NCI-H345 treated with DMSO at 0.1 percent for 48 hours (cell line): ENCODE measurements around the gene DBX1.
"Not testable (repeated sequence)": the region's sequence is repeated elsewhere in the genome, so short reads cannot be mapped to it uniquely, and the experiment has no call there.

Experiments
- DNase-seq: peaks from one replicate; lab custom pipeline; 2025; ENCODE audit not compliant: unreplicated experiment; lab: John Stamatoyannopoulos, UW

DBX1 gene

GRCh38 chr11:20161923-20162744, 1.9 kb upstream of the DBX1 start:
- no peak for DNase-seq

- DNase-seq: no peak
Measured at GRCh38 chr11:20161230-20161918, 1.1 kb upstream of the DBX1 start.

GRCh38 chr11:20159466-20160381, 551 bp downstream of the DBX1 start:
- no peak for DNase-seq

- DNase-seq: no peak
Measured at GRCh38 chr11:20158597-20159257, 1.5 kb downstream of the DBX1 start.

GRCh38 chr11:20157728-20158127, 2.5 kb downstream of the DBX1 start:
- DNase-seq: no peak

GRCh38 chr11:20156876-20157613, 3.2 kb downstream of the DBX1 start:
- DNase-seq: no peak

GRCh38 chr11:20156280-20156875, 3.9 kb downstream of the DBX1 start:
- no peak for DNase-seq

GRCh38 chr11:20155683-20156279, 4.5 kb downstream of the DBX1 start:
- DNase-seq: no peak

GRCh38 chr11:20154381-20154780, 5.9 kb downstream of the DBX1 start:
- DNase-seq: no peak

- DNase-seq: no peak
Measured at GRCh38 chr11:20138707-20139106, 21.6 kb downstream of the DBX1 start.

GRCh38 chr11:20137637-20138036, 22.6 kb downstream of the DBX1 start:
- no peak for DNase-seq

GRCh38 chr11:20134991-20135736, 25.1 kb downstream of the DBX1 start:
- no peak for DNase-seq

GRCh38 chr11:20132667-20133039, 27.6 kb downstream of the DBX1 start:
- no peak for DNase-seq

GRCh38 chr11:20131788-20132666, 28.2 kb downstream of the DBX1 start:
- no peak for DNase-seq

GRCh38 chr11:20129665-20130064, 30.6 kb downstream of the DBX1 start:
- no peak for DNase-seq

- DNase-seq: not testable (repeated sequence)
Measured at GRCh38 chr11:20128528-20128825, 31.8 kb downstream of the DBX1 start.

GRCh38 chr11:20127671-20128527, 32.4 kb downstream of the DBX1 start:
- DNase-seq: peak; percentile 48
